Keratinocyte (primary cell): ENCODE measurements around the gene FOXS1. TPM values are rescaled to one million over a fixed set of nuclear protein-coding genes. Genes with fewer than 3 reads are reported as not detected.
A peak's percentile ranks its signal among the peaks of the same experiment; 100 is the strongest.

ENCODE experiments used
- DNase-seq: peaks from one replicate; pipeline ENCODE4 v3.0.0-alpha.2; 2011; ENCODE audit warnings: low read depth, missing footprints, low spot score
- FAIRE-seq: peaks from 2 replicates; lab custom pipeline; 2011; peaks lifted over from hg19 to GRCh38; lab: Jason Lieb, UNC
- H2AFZ ChIP-seq: 2 replicates; pipeline ENCODE4 v1.6.0; 2012; ENCODE audit warnings: low read length, control low read depth, inconsistent platforms; ENCODE audit not compliant: control insufficient read depth
- H3K27ac ChIP-seq: 2 replicates; pipeline ENCODE4 v1.5.1; 2011; ENCODE audit warnings: low read length; ENCODE audit not compliant: control insufficient read depth, insufficient read depth
- H3K27me3 ChIP-seq: 3 replicates; pipeline ENCODE4 v1.6.0; 2011; ENCODE audit warnings: low read length; ENCODE audit not compliant: control insufficient read depth, insufficient read depth; ENCODE audit errors: extremely low read depth
- H3K36me3 ChIP-seq, 2 experiments: 2 replicates in 1 of 2; 3 replicates in 1 of 2; pipeline ENCODE4 v1.5.1; 2011; ENCODE audit warnings: low read length in 2 of 2, mild to moderate bottlenecking in 1 of 2; ENCODE audit not compliant: control insufficient read depth in 2 of 2, insufficient read depth in 2 of 2; ENCODE audit errors: extremely low read depth in 1 of 2
- H3K4me1 ChIP-seq: 3 replicates; pipeline ENCODE4 v1.5.1; 2011; ENCODE audit warnings: low read length; ENCODE audit not compliant: control insufficient read depth, insufficient read depth; ENCODE audit errors: extremely low read depth
- H3K4me2 ChIP-seq: 3 replicates; pipeline ENCODE4 v1.6.0; 2011; ENCODE audit warnings: low read depth, low read length; ENCODE audit not compliant: control insufficient read depth, insufficient read depth; ENCODE audit errors: extremely low read depth
- H3K4me3 ChIP-seq, 3 experiments: fragments of 200-600 bp in 1 of 3; sonication (generic) in 1 of 3; 2 replicates in 2 of 3; 3 replicates in 1 of 3; pipeline ENCODE4 v1.5.1; 2011 to 2016; ENCODE audit warnings: low read length in 3 of 3, mild to moderate bottlenecking in 3 of 3, control low read depth in 2 of 3, inconsistent platforms in 1 of 3, low read depth in 1 of 3, mixed read lengths in 1 of 3, mixed run types in 1 of 3, moderate library complexity in 1 of 3; ENCODE audit not compliant: control insufficient read depth in 2 of 3, insufficient read depth in 2 of 3; ENCODE audit errors: extremely low read depth in 1 of 3
- H3K79me2 ChIP-seq: 2 replicates; pipeline ENCODE4 v1.6.0; 2012; ENCODE audit warnings: low read length; ENCODE audit not compliant: control insufficient read depth, insufficient read depth
- H3K9ac ChIP-seq: 3 replicates; pipeline ENCODE4 v1.6.0; 2011; ENCODE audit warnings: low read length; ENCODE audit not compliant: control insufficient read depth, insufficient read depth; ENCODE audit errors: extremely low read depth
- H3K9me1 ChIP-seq: 3 replicates; pipeline ENCODE4 v1.6.0; 2011; ENCODE audit warnings: low read length; ENCODE audit not compliant: control insufficient read depth, insufficient read depth; ENCODE audit errors: extremely low read depth
- H3K9me3 ChIP-seq: 2 replicates; pipeline ENCODE4 v1.5.1; 2012; ENCODE audit warnings: low read depth, low read length; ENCODE audit not compliant: control insufficient read depth
- H4K20me1 ChIP-seq: 3 replicates; pipeline ENCODE4 v1.6.0; 2011; ENCODE audit warnings: low read length; ENCODE audit not compliant: control insufficient read depth, insufficient read depth; ENCODE audit errors: extremely low read depth
- CTCF ChIP-seq, 3 experiments: IDR thresholded peaks in 1 of 3; conservative IDR thresholded peaks in 1 of 3; optimal IDR thresholded peaks in 1 of 3; 2 replicates in 2 of 3; 3 replicates in 1 of 3; pipeline versions ENCODE3 to v1.5.1; 2011; ENCODE audit warnings: low read length in 3 of 3, mild to moderate bottlenecking in 3 of 3, moderate library complexity in 2 of 3, control low read depth in 1 of 3, inconsistent platforms in 1 of 3; ENCODE audit not compliant: insufficient read depth in 2 of 3; ENCODE audit errors: extremely low read depth in 1 of 3
- EZH2 ChIP-seq: IDR thresholded peaks from one replicate; pipeline ENCODE4 v1.6.1; 2012; ENCODE audit warnings: inconsistent platforms, mild to moderate bottlenecking, low read length, moderate library complexity
- dilution Hi-C: fragments of 300-500 bp; cut with MboI; formaldehyde crosslinking; loops from one replicate; pipeline ENCODE4 v1.7.0; 2020; ENCODE audit warnings: low sequenced_read_pairs; ENCODE audit not compliant: extremely low pct_ligation_motif_present
- polyA plus RNA-seq, 5 experiments: library from polyadenylated mRNA; depleted of rRNA in 3 of 5; stranded (reverse) in 3 of 5; stranded (forward) in 1 of 5; unstranded in 1 of 5; fragments of >200 nt; gene quantifications; 1 replicate in 1 of 5; 2 replicates in 3 of 5; 3 replicates in 1 of 5; pipeline versions ENCODE4 v1.2.1 to v1.2.3, GENCODE V29; 2011 to 2012; ENCODE audit warnings: missing spikeins in 2 of 5, low read depth in 1 of 5, low replicate concordance in 1 of 5

The FOXS1 gene
- polyA plus RNA-seq, 1 donor (not counting 4 experiments of a cell fraction or from before 2014, with no cell fraction given), result not detected

GRCh38 chr20:31849306-31849930 lies 4.0 kb upstream of the FOXS1 start:
- no peak for DNase-seq
- Histone ChIP-seq H4K20me1 (no peaks in the 10 kb centered on the region), H3K9me1 (no peaks in the 10 kb centered on the region), H3K79me2 (no peaks in the 10 kb centered on the region), H3K4me3 (no peak overlapping the region), H3K4me1 (no peaks in the 10 kb centered on the region), H3K27me3 (peaks cover 26% of the 10 kb centered on the region), H3K9me3 (no peaks in the 10 kb centered on the region), H2AFZ (peak overlapping the region; percentile 23), H3K9ac (no peak overlapping the region), H3K27ac (no peak overlapping the region), H3K4me2 (peak overlapping the region; percentile 38), H3K36me3 (no peaks in the 10 kb centered on the region)
- FAIRE-seq, result no peak
- dilution Hi-C loops, result no loop called here
- TF ChIP-seq CTCF (optimal IDR thresholded peaks at IDR 0.05 in 1 of 3, IDR thresholded peaks at IDR 0.05 in 1 of 3, conservative IDR thresholded peaks at IDR 0.05 in 1 of 3; ENCODE audit: extremely low read depth in 1 of 3, insufficient read depth in 2 of 3, low read length in 3 of 3) (no peak), EZH2 (no peak)

- H3K27ac ChIP-seq, result no peak overlapping the region
- H3K27me3 ChIP-seq, result peaks cover 32% of the 10 kb centered on the region
- H3K4me2 ChIP-seq, result no peak overlapping the region
- no peaks in the 10 kb centered on the region for H3K4me1 ChIP-seq
- no peaks in the 10 kb centered on the region for H3K79me2 ChIP-seq
- TF ChIP-seq EZH2, result no peak
- dilution Hi-C loops, result no loop called here
- no peaks in the 10 kb centered on the region for H3K9me1 ChIP-seq
- no peaks in the 10 kb centered on the region for H3K36me3 ChIP-seq
- H2AFZ ChIP-seq, result no peak overlapping the region
- no peaks in the 10 kb centered on the region for H4K20me1 ChIP-seq
- FAIRE-seq, result no peak
- no peak overlapping the region for H3K4me3 ChIP-seq
- no peak for DNase-seq
- H3K9me3 ChIP-seq, result no peaks in the 10 kb centered on the region
- no peak overlapping the region for H3K9ac ChIP-seq
Measured at GRCh38 chr20:31848088-31848999, 2.9 kb upstream of the FOXS1 start.
